GM23338 (cell line): ENCODE measurements around the gene TMUB1. TPM values are rescaled to one million over a fixed set of nuclear protein-coding genes. Genes with fewer than 3 reads are reported as not detected.

ENCODE experiments used
- ATAC-seq: fragments of 200-7000 bp; cut with Tn5 transposase; 3 replicates; pipeline ENCODE4 v1.9.1; 2020
- DNase-seq: peaks from one replicate; pipeline ENCODE4 v3.0.0-alpha.2; 2015; ENCODE audit warnings: low spot score
- H2AFZ ChIP-seq: fragments of 200-600 bp; sonication (generic); 2 replicates; pipeline ENCODE4 v1.8.0; 2016; ENCODE audit warnings: antibody characterized with exemption, mild to moderate bottlenecking, moderate library complexity
- H3F3A ChIP-seq: fragments of 200-600 bp; sonication (generic); replicated peaks from 2 replicates; pipeline ENCODE4 v1.8.0; 2017; ENCODE audit warnings: antibody characterized with exemption, mixed run types, low read depth
- H3K27ac ChIP-seq: fragments of 200-600 bp; sonication (generic); 2 replicates; pipeline ENCODE4 v1.6.1; 2016; ENCODE audit warnings: low read depth
- H3K27me3 ChIP-seq: fragments of 200-600 bp; sonication (generic); 2 replicates; pipeline ENCODE4 v1.8.0; 2016; ENCODE audit warnings: mild to moderate bottlenecking, mixed run types, moderate library complexity; ENCODE audit not compliant: insufficient read depth
- H3K36me3 ChIP-seq: fragments of 200-600 bp; sonication (generic); 2 replicates; pipeline ENCODE4 v1.8.0; 2016; ENCODE audit warnings: mild to moderate bottlenecking; ENCODE audit not compliant: insufficient read depth
- H3K4me1 ChIP-seq: fragments of 200-600 bp; sonication (generic); 2 replicates; pipeline ENCODE4 v1.8.0; 2016; ENCODE audit warnings: mild to moderate bottlenecking, moderate library complexity; ENCODE audit not compliant: insufficient read depth
- H3K4me2 ChIP-seq: fragments of 200-600 bp; sonication (generic); 2 replicates; pipeline ENCODE4 v1.7.1; 2017; ENCODE audit warnings: mixed run types
- H3K4me3 ChIP-seq: fragments of 200-600 bp; sonication (generic); 2 replicates; pipeline ENCODE4 v1.6.1; 2016; ENCODE audit warnings: mixed run types
- H3K79me2 ChIP-seq: fragments of 200-600 bp; sonication (generic); replicated peaks from 2 replicates; pipeline ENCODE4 v1.8.0; 2017; ENCODE audit warnings: mild to moderate bottlenecking; ENCODE audit not compliant: insufficient read depth
- H3K9me2 ChIP-seq: fragments of 200-600 bp; sonication (generic); 2 replicates; pipeline ENCODE4 v1.8.0; 2017; ENCODE audit not compliant: insufficient read depth
- H4K20me1 ChIP-seq: fragments of 200-600 bp; sonication (generic); replicated peaks from 2 replicates; pipeline ENCODE4 v1.8.0; 2017; ENCODE audit warnings: mild to moderate bottlenecking; ENCODE audit not compliant: insufficient read depth
- H3K27ac Mint-ChIP-seq: 2 replicates; pipeline ENCODE4 v1.8.0; 2020; ENCODE audit warnings: inconsistent platforms, mild to moderate bottlenecking, moderate library complexity, mixed read lengths
- H3K27me3 Mint-ChIP-seq: 3 replicates; pipeline ENCODE4 v1.8.0; 2022; ENCODE audit warnings: low read depth, mild to moderate bottlenecking, moderate library complexity, mixed read lengths, inconsistent platforms; ENCODE audit not compliant: insufficient read depth, poor library complexity
- H3K36me3 Mint-ChIP-seq: 3 replicates; pipeline ENCODE4 v1.8.0; 2021; ENCODE audit warnings: low read depth, mild to moderate bottlenecking, inconsistent platforms, moderate library complexity, mixed read lengths
- H3K4me1 Mint-ChIP-seq: 3 replicates; pipeline ENCODE4 v1.8.0; 2020; ENCODE audit warnings: mild to moderate bottlenecking, inconsistent platforms, mixed read lengths
- H3K4me3 Mint-ChIP-seq: 3 replicates; pipeline ENCODE4 v1.8.0; 2021; ENCODE audit warnings: moderate library complexity, mild to moderate bottlenecking, inconsistent platforms, mixed read lengths
- H3K9me3 Mint-ChIP-seq: 3 replicates; pipeline ENCODE4 v1.8.0; 2020; ENCODE audit warnings: moderate library complexity, mild to moderate bottlenecking, inconsistent platforms, mixed read lengths
- CREB1 ChIP-seq: fragments of 250-450 bp; sonication (Bioruptor Pico); IDR thresholded peaks from 2 replicates; pipeline ENCODE4 v1.5.0; 2020; ENCODE audit warnings: low read depth, mild to moderate bottlenecking, moderate library complexity
- CTCF ChIP-seq, 2 experiments: fragments of 200-600 bp in 1 of 2; sonication (generic) in 1 of 2; conservative IDR thresholded peaks; 2 replicates each; pipeline versions ENCODE4 v1.5.1 to v1.6.1; 2016 to 2017; ENCODE audit warnings: antibody characterized with exemption in 2 of 2, low read depth in 2 of 2, mild to moderate bottlenecking in 2 of 2, moderate library complexity in 1 of 2
- ETS1 ChIP-seq: IDR thresholded peaks from 2 replicates; pipeline ENCODE4 v1.6.1; 2016; ENCODE audit warnings: antibody characterized with exemption
- EZH2phosphoT487 ChIP-seq: fragments of 200-600 bp; sonication (generic); IDR thresholded peaks from one replicate; pipeline ENCODE4 v1.8.1; 2018; ENCODE audit warnings: antibody characterized with exemption; ENCODE audit not compliant: unreplicated experiment
- JUNB ChIP-seq: IDR thresholded peaks from one replicate; pipeline ENCODE4 v1.6.1; 2016; ENCODE audit warnings: antibody characterized with exemption; ENCODE audit not compliant: unreplicated experiment
- POLR2AphosphoS5 ChIP-seq: IDR thresholded peaks from 2 replicates; pipeline ENCODE4 v1.6.1; 2016; ENCODE audit warnings: antibody characterized with exemption, low read depth
- ZNF331 ChIP-seq: fragments of 250-450 bp; sonication (Bioruptor Pico); IDR thresholded peaks from 2 replicates; pipeline ENCODE4 v1.5.0; 2020; ENCODE audit warnings: low read depth, mild to moderate bottlenecking, moderate library complexity
- ZNF462 ChIP-seq: fragments of 250-450 bp; sonication (Bioruptor Pico); IDR thresholded peaks from 2 replicates; pipeline ENCODE4 v1.5.0; 2020; ENCODE audit warnings: mild to moderate bottlenecking, moderate library complexity
- polyA plus RNA-seq: library from polyadenylated mRNA; unstranded; fragments of >200 nt; fragmentation: Nextera tagmentation; extraction: Ambion mirVana; gene quantifications from 2 replicates; pipeline ENCODE4 v1.2.1, GENCODE V29; 2016
- total RNA-seq: library from RNA; depleted of rRNA; stranded (reverse); fragments of >200 nt; shearing (Covaris generic); gene quantifications from 2 replicates; pipeline ENCODE4 v1.2.3, GENCODE V29; 2014

The TMUB1 gene
- total and polyA plus RNA-seq, 2 experiments from 2014 or later, result 47.6 to 61.1 TPM

DNA sequence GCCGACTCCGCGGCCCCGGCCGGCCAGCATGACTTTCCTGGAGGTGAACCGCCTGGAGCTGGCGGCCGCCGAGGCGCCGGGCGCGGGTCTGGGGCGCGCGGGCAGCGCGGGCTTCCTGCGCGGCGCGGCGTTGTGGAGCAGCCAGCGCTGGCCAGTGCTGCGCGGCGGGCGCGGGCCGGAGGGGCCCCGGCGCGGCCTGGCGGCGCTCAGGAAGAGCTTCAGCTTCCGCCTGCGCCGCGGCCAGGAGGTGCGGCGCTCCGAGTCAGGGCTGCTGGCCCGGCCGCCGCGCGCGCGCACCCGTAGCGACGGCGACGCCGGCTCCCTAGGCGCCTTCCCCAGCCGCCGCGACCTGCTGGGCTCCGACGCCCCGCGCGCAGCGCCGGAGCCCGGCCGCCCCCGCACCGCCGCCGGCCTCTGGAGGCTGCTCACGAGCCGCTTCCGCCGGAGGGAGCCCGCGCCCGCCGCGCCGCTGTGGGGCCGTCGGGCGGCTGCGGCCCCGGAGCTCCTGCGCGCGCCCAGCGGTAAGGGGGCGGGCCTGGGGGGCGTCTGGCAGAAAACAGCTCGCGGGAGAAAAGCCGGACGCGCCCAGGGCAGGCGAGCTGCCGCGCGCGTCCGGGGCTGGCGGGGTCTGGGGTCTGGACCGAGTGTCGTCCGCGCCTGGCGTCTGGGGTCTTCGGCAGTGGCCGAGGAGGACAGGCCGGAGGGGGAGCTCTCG is 32.0 kb upstream of the TMUB1 start (continued):
- TF ChIP-seq ZNF462 (CRISPR knock-in tag), result no peak

DNA sequence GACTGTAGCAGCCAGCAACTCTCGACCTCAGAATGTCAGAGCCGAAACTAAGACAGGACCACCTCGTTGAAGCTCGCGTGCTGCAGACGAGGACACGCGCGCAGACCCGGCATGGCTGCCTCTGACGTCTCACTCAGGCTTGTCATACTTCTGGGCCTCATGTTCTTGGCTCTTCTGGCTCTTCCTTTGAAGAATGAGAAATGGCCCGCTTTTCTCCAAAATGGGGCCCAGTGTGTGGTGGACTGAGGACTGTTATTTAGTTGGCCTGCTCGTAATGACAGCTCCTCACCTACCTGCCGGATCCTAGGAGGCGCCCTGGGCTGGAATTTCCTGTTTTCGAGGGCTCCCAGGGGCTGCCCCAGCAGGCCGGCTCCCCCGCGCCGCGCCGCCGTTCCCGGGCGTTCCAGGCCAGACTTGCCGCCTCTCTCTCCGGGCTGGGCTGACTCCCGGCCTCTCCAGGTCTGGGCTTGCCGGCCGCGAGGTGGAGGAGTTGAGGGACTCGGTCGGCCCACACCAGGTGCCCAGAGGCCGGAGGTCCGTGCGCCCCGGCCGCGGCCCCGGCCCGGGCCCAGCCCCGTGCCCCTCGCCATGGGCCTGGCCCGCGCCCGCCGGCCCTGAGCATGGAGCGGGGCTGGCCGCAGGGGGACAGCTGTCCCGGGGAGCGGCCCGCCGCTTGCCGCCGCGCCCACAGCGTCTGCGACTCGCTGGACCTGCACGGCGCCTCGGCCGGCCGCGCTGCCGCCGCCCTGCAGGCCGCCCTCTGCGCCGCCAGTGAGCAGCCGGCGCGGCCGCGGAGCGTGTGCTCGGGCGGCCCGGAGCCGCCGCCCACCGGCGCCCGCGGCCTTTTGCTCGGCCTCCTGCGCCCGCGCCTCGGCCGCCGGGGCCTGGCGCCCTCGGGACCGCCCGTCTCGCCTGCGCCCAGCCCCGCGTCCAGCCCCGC is 31.1 kb upstream of the TMUB1 start:
- Histone ChIP-seq H2AFZ (no peak overlapping the region), H3K27ac (peak overlapping the region; percentile 32; the same call in 1 of the 2 replicates)
- ATAC-seq, result peak; percentile 51

More for the DNA sequence above, 31.1 kb upstream of the TMUB1 start:
- Histone ChIP-seq H3K4me1 (peaks cover 18% of the 10 kb centered on the region), H3F3A (peaks cover 14% of the 10 kb centered on the region), H3K4me2 (peak overlapping the region; percentile 79), H3K4me3 (peak overlapping the region; percentile 50), H3K9me2 (no peaks in the 10 kb centered on the region), H3K79me2 (peaks cover 17% of the 10 kb centered on the region), H3K36me3 (no peaks in the 10 kb centered on the region), H3K27me3 (peaks cover 25% of the 10 kb centered on the region), H4K20me1 (peaks cover 47% of the 10 kb centered on the region)
- no peak for TF ChIP-seq ETS1
- TF ChIP-seq CTCF (conservative IDR thresholded peaks at IDR 0.05; ENCODE audit: low read depth in 2 of 2), result peak in 1 of 2 experiments; percentile 16; a peak in 1 of 4 replicates
- TF ChIP-seq CREB1 (CRISPR knock-in tag), result no peak
- no peak for TF ChIP-seq EZH2phosphoT487
- TF ChIP-seq ZNF331 (CRISPR knock-in tag), result no peak
- no peak for TF ChIP-seq JUNB
- TF ChIP-seq POLR2AphosphoS5, result 0 out of 2 replicates have a peak, but pooled peaks have one; percentile 22
- H3K27me3 Mint-ChIP-seq, result peaks cover 21% of the 10 kb centered on the region
- H3K27ac Mint-ChIP-seq, result no peak overlapping the region
- H3K4me1 Mint-ChIP-seq, result peaks cover 29% of the 10 kb centered on the region
- peak; percentile 84 for DNase-seq
- no peaks in the 10 kb centered on the region for H3K9me3 Mint-ChIP-seq
- peak overlapping the region; percentile 57 for H3K4me3 Mint-ChIP-seq
- H3K36me3 Mint-ChIP-seq, result peaks cover 10% of the 10 kb centered on the region
